AG09309 (cell line): Measurements from ENCODE around the gene RDX.

Experiments used
- DNase-seq: peaks from one replicate; pipeline ENCODE4 v3.0.0-alpha.2; 2010; ENCODE audit warnings: low read depth
- H3K4me3 ChIP-seq: 2 replicates; pipeline ENCODE4 v1.5.1; 2011; ENCODE audit warnings: mild to moderate bottlenecking, low read depth, low read length, moderate library complexity; ENCODE audit not compliant: control insufficient read depth
- TF ChIP-seq, protein P1 (sequence below): IDR thresholded peaks from 2 replicates; pipeline ENCODE4 v1.5.1; 2011; ENCODE audit warnings: mild to moderate bottlenecking, low read depth, low read length, inconsistent platforms; ENCODE audit not compliant: insufficient read depth, control insufficient read depth; ENCODE audit errors: missing control alignments

Gene RDX

DNA sequence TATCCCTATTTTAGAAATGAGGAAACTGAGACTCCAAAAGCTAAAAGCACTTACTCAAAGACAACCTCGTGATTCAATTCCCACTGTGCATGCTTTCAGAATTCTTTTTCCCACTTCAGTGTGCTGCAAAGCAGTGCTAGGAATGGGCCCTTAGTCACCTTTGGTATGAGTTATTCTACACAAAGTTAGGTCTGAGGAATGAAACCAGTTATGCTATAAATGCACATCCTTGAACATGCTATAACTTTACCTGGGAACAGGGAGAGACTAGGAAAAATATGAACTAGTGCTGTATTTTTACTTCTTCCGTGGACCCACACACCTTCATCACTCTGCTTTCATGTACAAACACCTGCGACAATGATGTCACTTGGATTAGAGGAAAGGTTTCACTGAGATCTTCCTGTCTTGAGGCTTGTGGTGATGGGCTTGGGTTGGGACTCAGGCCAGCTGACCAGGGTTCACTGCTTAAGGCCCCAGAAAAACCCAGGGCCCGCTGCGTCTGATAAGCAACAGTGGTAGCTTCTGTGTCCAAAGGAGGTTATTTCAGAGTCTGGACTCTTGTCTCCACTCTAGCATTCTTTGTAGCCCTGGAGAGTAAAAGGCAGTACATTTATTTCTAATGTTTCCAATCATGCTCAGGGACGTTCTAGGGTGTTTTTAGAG lies 121.6 kb downstream of the RDX start:
- DNase-seq = no peak
- TF ChIP-seq, protein P1, sequence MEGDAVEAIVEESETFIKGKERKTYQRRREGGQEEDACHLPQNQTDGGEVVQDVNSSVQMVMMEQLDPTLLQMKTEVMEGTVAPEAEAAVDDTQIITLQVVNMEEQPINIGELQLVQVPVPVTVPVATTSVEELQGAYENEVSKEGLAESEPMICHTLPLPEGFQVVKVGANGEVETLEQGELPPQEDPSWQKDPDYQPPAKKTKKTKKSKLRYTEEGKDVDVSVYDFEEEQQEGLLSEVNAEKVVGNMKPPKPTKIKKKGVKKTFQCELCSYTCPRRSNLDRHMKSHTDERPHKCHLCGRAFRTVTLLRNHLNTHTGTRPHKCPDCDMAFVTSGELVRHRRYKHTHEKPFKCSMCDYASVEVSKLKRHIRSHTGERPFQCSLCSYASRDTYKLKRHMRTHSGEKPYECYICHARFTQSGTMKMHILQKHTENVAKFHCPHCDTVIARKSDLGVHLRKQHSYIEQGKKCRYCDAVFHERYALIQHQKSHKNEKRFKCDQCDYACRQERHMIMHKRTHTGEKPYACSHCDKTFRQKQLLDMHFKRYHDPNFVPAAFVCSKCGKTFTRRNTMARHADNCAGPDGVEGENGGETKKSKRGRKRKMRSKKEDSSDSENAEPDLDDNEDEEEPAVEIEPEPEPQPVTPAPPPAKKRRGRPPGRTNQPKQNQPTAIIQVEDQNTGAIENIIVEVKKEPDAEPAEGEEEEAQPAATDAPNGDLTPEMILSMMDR = no peak
- no peak overlapping the region for H3K4me3 ChIP-seq

DNA sequence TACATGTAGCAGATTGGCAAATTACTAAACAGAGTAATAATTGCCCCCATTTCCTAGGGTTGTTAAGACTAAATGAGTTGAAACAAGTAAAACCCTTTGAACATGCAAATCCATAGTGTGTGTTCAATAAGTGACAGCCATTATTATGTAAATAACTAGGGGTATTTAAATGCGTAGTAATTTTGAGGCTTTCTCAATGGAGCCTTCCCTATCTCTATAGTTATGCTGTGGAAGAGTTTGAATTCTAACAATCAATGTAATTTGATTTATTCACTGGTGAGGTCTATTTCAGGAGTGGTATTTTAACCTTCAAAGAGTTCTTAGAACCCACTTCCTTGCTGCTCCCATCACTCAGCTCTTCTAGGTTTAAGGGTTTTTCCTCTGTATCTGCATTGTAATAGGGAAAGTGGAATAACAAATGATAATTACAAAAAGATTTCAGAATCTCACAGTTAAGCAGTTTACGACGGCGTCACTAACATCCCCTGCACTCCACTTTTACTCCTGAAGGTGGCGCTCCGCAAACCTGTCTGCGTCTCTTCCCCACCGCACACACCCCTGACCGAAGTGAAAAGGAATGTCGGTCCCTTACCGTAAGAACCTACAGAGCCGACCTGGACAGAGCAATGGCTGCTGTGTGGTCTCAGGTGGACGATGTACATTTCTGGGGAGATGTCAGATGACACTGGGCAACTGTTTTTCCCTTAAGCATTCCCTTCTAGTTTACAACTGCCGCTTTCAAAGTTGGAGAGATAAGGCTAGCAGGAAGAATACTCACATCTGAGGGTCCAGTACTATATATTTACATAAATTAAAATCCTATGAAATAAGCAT lies 122.4 kb downstream of the RDX start:
- TF ChIP-seq, protein P1 = peak; percentile 68
- no peak overlapping the region for H3K4me3 ChIP-seq

DNA sequence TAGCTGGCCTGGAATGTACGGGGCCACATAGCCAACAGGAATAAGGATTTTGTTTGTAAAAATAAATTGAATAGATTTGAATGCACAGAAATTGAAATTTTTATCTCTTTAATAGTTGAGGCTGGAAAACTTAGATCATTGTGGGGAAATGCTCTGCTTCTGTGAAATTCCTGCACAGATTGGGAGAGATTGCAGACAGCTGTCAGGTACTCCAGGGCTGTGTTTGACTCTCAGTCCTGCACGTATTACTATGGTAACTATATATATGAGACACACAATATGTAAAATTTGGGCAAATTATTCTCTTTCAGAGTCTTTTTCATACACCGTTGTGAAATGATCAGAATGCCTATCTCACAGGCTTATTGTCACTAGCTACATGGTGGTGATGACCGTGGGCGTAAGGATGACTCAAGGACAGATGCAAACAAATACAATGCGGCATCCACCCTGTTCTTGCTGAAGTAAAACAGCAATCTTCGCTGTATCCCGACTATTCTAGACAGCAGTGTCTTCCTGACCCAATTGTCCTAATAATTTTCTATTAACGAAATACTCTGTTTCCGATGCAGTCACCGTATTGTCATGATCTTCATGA lies 123.8 kb downstream of the RDX start:
- no peak overlapping the region for H3K4me3 ChIP-seq
- no peak for DNase-seq
- TF ChIP-seq, protein P1 = no peak

More for the DNA sequence above, 122.4 kb downstream of the RDX start:
- DNase-seq = no peak

DNA sequence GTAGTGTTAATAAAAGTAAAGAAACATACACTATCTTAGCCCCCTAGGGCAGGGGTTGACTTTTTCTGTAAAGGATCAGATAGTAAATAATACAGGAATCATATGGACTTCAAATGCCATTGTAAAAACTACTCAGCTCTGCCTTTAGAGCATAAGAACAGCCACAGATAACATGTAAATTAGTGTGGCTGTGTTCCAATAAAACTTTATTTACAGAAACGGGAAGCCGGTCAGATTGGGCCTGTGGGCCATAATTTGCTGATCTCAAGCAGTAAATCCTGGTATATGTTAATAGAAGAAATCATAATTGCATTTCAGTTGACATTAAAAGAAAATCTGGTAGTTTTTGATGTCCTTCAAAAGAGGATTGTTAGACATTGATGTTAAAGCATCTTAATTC lies 126.7 kb downstream of the RDX start:
- no peak overlapping the region for H3K4me3 ChIP-seq
- TF ChIP-seq, protein P1 = no peak
- DNase-seq = no peak

DNA sequence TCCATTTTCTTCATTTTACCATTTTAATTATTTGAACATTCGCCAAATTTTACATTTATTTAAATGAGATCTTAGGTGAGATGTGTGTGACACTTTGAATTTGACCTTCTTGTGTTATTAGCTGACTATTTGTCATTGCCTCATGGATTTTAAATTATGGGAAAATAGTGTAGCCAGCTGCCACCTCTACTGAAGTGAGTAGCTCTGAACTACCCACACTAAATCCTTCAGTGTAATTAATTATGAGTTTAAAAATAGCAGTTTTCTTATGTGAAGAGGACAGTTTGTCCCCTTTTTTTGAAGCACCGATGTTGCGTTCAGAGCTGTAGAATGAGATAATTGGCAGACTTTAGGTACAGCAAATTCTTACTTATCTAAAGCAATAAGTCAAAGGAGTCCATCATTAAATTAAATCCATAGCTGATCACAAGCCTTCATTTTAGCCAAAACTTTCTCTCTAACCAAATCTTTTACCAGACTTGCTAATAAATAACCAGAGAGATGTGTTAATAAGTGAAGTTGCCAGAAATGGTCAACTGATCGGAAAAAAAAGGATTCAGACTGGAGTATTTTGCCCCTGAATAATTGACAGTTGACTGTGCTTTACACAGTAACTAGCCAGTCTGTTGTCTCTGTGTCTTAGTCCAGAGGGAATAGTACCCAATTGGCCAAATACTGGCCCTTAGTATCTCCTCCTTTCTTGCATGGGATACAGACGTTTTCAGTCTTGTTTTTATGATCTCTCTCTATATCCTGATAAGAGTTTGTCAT lies 128.2 kb downstream of the RDX start:
- TF ChIP-seq, protein P1 = no peak
- no peak for DNase-seq

More for the DNA sequence above, 128.2 kb downstream of the RDX start:
- no peak overlapping the region for H3K4me3 ChIP-seq
